Parathyroid adenoma (tissue), 2 donors: ENCODE data around the gene LAMA5.

Source experiments
- H2AFZ ChIP-seq: fragments of 300-600 bp; sonication (generic); one replicate; pipeline ENCODE4 v1.7.0; 2017; ENCODE audit warnings: antibody characterized with exemption, mild to moderate bottlenecking
- H3K27ac ChIP-seq: fragments of 300-600 bp; sonication (generic); one replicate; pipeline ENCODE4 v1.7.0; 2017
- H3K27me3 ChIP-seq: fragments of 300-600 bp; sonication (generic); one replicate; pipeline ENCODE4 v1.7.0; 2017; ENCODE audit warnings: low read length; ENCODE audit not compliant: control insufficient read depth, insufficient read depth
- H3K36me3 ChIP-seq: fragments of 300-600 bp; sonication (generic); one replicate; pipeline ENCODE4 v1.7.0; 2017; ENCODE audit warnings: low read length; ENCODE audit not compliant: control insufficient read depth, insufficient read depth
- H3K4me1 ChIP-seq: fragments of 300-600 bp; sonication (generic); one replicate; pipeline ENCODE4 v1.7.0; 2017; ENCODE audit warnings: control low read depth
- H3K4me2 ChIP-seq: fragments of 300-600 bp; sonication (generic); one replicate; pipeline ENCODE4 v1.7.0; 2017; ENCODE audit warnings: low read length
- H3K4me3 ChIP-seq: fragments of 300-600 bp; sonication (generic); one replicate; pipeline ENCODE4 v1.7.0; 2017; ENCODE audit warnings: low read depth, low read length
- H3K79me2 ChIP-seq: fragments of 300-600 bp; sonication (generic); one replicate; pipeline ENCODE4 v1.7.0; 2017; ENCODE audit warnings: control low read depth
- H3K9ac ChIP-seq: fragments of 300-600 bp; sonication (generic); one replicate; pipeline ENCODE4 v1.7.0; 2017; ENCODE audit warnings: mild to moderate bottlenecking
- H3K9me3 ChIP-seq: fragments of 300-600 bp; sonication (generic); one replicate; pipeline ENCODE4 v1.7.0; 2017; ENCODE audit warnings: low read length; ENCODE audit not compliant: control insufficient read depth
- CTCF ChIP-seq: fragments of 300-600 bp; sonication (generic); IDR thresholded peaks from one replicate; pipeline ENCODE4 v1.7.0; 2017; ENCODE audit warnings: antibody characterized with exemption, mild to moderate bottlenecking
- donor health status: primary hyperparathyroidism.

LAMA5 gene

DNA sequence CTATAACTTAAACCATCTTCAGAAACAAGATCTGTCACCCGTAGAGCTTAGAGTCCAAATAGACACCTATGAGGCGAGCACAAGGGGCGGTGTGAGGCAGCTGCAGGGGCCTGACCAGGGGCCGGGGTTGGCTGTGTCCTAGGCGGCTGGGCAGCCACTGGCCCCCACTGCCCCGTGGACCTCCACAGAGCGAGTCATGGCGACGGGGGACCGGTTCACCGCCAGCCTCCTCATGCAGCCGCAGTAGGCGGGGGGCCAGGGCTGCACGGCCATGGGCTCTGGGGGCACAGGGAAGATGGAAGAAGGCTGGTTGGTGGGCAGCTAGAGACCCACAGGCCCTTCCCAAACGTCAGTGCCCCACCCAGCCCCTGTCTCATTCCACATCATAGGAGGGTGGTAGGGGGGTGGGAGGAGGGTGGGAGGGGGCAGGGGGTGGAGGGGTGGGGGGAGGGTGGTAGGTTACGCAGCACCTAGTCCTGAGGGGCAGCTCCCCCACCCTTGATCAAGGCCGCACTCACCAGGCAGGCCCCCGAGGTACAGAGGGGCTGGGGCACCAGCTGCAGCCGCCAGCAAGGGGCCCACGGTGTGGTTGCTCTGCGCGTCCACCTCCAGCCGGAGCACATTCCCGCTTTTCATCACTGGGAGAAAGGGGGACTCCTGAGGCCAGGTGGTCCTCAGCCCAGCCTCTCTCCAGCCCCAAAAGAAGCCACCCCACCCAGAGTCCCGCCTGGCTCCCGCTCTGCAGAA is 57.7 kb downstream of the LAMA5 start:
- no peak overlapping the region for H3K27ac ChIP-seq
- H2AFZ ChIP-seq, result no peak overlapping the region
- no peak overlapping the region for H3K9ac ChIP-seq
- no peaks in the 10 kb centered on the region for H3K36me3 ChIP-seq
- TF ChIP-seq CTCF, result no peak
- no peak overlapping the region for H3K4me3 ChIP-seq
- H3K79me2 ChIP-seq, result peaks cover 9% of the 10 kb centered on the region
- no peak overlapping the region for H3K4me2 ChIP-seq
- H3K9me3 ChIP-seq, result no peaks in the 10 kb centered on the region
- H3K27me3 ChIP-seq, result no peaks in the 10 kb centered on the region
- H3K4me1 ChIP-seq, result peaks cover 2% of the 10 kb centered on the region

DNA sequence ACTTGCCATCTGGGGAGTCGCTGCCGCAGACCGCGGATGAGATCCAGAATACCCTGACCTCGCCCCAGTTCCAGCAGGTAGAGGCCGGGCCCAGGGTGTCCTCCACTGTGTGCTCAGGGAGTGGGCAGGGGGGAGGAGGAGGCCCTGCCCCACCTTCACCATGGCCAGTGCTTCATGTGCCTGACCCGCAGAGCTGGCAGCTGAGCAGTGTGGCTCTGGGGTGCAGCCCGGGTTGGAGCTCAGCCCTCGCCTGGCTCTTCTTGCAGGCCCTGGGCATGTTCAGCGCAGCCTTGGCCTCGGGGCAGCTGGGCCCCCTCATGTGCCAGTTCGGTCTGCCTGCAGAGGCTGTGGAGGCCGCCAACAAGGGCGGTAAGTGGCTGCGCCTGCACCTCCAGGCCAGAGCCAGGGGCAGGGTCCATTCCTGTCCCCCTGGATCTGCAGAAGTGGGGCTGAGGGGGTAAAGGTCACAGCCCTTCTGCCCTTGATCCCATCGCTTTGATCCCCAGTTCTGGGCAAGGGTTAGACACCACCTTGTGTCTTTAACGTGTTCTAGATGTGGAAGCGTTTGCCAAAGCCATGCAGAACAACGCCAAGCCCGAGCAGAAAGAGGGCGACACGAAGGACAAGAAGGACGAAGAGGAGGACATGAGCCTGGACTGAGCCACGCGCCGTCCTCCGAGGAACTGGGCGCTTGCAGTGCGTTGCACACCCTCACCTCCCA is 58.9 kb downstream of the LAMA5 start:
- no peak overlapping the region for H3K27ac ChIP-seq
- H3K4me3 ChIP-seq, result no peak overlapping the region
- no peak overlapping the region for H3K9ac ChIP-seq
- H3K27me3 ChIP-seq, result no peaks in the 10 kb centered on the region
- H3K9me3 ChIP-seq, result no peaks in the 10 kb centered on the region
- TF ChIP-seq CTCF, result no peak
- H3K4me2 ChIP-seq, result no peak overlapping the region
- no peak overlapping the region for H2AFZ ChIP-seq
- H3K79me2 ChIP-seq, result peaks cover 19% of the 10 kb centered on the region
- H3K4me1 ChIP-seq, result peaks cover 11% of the 10 kb centered on the region
- no peaks in the 10 kb centered on the region for H3K36me3 ChIP-seq

DNA sequence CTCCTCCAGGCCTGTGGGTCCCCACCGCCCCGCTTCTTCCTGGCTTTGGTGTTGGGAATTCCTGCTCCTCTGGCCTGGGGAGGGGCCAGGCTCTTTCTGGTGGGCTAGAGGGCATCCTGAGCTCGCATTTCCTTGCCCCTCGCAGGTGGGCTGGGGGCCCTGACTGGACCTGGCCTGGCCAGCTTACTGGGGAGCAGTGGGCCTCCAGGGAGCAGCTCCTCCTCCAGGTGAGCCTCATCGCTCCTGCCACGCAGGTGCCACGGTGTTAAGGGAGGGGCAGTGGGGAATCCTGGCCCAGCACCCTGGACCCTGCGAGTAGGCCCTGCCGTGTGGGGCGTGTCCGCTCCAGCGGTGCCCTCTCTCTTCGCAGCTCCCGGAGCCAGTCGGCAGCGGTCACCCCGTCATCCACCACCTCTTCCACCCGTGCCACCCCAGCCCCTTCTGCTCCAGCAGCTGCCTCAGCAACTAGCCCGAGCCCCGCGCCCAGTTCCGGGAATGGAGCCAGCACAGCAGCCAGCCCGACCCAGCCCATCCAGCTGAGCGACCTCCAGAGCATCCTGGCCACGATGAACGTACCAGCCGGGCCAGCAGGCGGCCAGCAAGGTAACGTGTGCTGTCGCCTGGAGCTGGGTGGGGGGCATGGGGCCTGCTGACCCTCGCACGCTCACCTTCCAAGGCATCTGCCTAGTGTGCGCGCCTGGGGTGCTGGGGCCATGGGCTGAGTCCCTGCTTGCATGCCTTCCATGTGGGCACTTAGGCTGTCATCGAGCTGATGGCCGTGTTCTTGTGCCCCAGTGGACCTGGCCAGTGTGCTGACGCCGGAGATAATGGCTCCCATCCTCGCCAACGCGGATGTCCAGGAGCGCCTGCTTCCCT is 59.6 kb downstream of the LAMA5 start:
- Histone ChIP-seq H3K9me3 (no peaks in the 10 kb centered on the region), H3K27me3 (no peaks in the 10 kb centered on the region), H3K27ac (no peak overlapping the region), H2AFZ (no peak overlapping the region), H3K79me2 (peaks cover 19% of the 10 kb centered on the region), H3K4me3 (no peak overlapping the region), H3K9ac (no peak overlapping the region), H3K36me3 (no peaks in the 10 kb centered on the region), H3K4me2 (no peak overlapping the region), H3K4me1 (peaks cover 11% of the 10 kb centered on the region)
- no peak for TF ChIP-seq CTCF

DNA sequence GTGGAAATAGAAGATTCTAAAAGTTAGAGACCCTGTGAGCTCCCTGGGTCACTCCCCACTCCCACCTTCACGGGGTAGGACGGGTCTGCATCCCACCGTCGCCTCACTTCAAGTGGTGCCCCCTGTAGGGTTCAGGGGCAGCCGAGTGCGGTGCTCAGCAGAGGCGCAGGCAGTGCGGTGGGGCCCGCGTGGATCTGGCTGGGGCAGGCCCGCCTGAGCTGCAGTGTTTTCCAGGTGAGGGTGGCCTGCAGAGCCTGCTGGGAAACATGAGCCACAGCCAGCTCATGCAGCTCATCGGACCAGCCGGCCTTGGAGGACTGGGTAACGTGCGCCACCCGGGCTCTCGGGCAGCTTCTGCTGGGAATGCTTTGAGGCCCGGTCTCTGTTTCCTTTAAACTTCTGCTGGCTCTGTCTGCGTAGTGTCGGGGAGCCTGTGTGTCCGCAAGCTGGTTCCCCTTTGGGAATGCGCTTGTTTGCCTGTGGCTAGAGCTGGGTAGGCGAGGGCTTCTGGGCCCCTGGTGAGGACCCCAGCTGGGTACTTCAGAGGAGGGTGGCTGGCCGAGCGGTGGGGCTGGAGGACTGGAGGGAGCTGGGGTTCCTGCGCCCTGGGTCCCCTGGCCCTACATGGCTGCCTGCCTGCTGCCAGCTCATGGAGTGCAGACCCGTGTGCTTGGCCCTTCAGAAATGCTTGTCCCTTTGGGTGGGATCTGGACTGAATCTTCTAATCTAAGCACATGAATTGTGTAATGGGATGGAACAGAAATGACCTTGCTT is 60.5 kb downstream of the LAMA5 start:
- Histone ChIP-seq H3K9ac (no peak overlapping the region), H3K4me1 (peaks cover 11% of the 10 kb centered on the region), H3K9me3 (no peaks in the 10 kb centered on the region), H3K36me3 (no peaks in the 10 kb centered on the region), H3K27me3 (no peaks in the 10 kb centered on the region), H2AFZ (no peak overlapping the region), H3K4me3 (no peak overlapping the region), H3K27ac (no peak overlapping the region), H3K4me2 (no peak overlapping the region), H3K79me2 (peaks cover 19% of the 10 kb centered on the region)
- TF ChIP-seq CTCF, result no peak
